HUDEP-2 (cell line): ENCODE results near the gene CACNA1D.

Experiments used
- DNase-seq, 76 experiments: peaks; one replicate each; lab custom pipeline; 2025; ENCODE audit not compliant: unreplicated experiment in 76 of 76; lab: John Stamatoyannopoulos, UW

CACNA1D gene

GRCh38 chr3:53835257-53835656, 340.8 kb downstream of the CACNA1D start:
- no peak for DNase-seq

GRCh38 chr3:53836084-53836872, 341.9 kb downstream of the CACNA1D start:
- no peak for DNase-seq

GRCh38 chr3:53837331-53837730, 342.9 kb downstream of the CACNA1D start:
- DNase-seq, result peak in 2 of 76 experiments; percentile 4 to 5

- DNase-seq, result no peak
Observed at GRCh38 chr3:53841296-53841695, 346.9 kb downstream of the CACNA1D start.

GRCh38 chr3:53842436-53843194, 348.2 kb downstream of the CACNA1D start:
- no peak for DNase-seq

- no peak for DNase-seq
Observed at GRCh38 chr3:53843195-53844177, 349.1 kb downstream of the CACNA1D start.

- DNase-seq, result no peak
Observed at GRCh38 chr3:53844262-53845102, 350.1 kb downstream of the CACNA1D start.

GRCh38 chr3:53845103-53845880, 350.9 kb downstream of the CACNA1D start:
- DNase-seq, result peak in 26 of 76 experiments; percentile 2 to 32 (median 11)

GRCh38 chr3:53845881-53846133, 351.4 kb downstream of the CACNA1D start:
- no peak for DNase-seq

- peak in 29 of 76 experiments; percentile 2 to 62 (median 22) for DNase-seq
Observed at GRCh38 chr3:53846134-53846850, 351.9 kb downstream of the CACNA1D start, which contains the start of the genes CHDH and IL17RB. Gene CHDH (minus strand): TSS chr3:53846419. CDS start chr3:53824008, 22,411 bp downstream. Gene IL17RB (plus strand): TSS chr3:53846568. CDS start chr3:53846589, 21 bp downstream.

GRCh38 chr3:53846851-53847155, 352.4 kb downstream of the CACNA1D start:
- no peak for DNase-seq

GRCh38 chr3:53849916-53850315, 355.5 kb downstream of the CACNA1D start:
- DNase-seq, result no peak

- no peak for DNase-seq
Observed at GRCh38 chr3:53850895-53851294, 356.5 kb downstream of the CACNA1D start.

GRCh38 chr3:53856964-53857363, 362.6 kb downstream of the CACNA1D start:
- DNase-seq, result no peak

- no peak for DNase-seq
Observed at GRCh38 chr3:53858096-53858741, 363.8 kb downstream of the CACNA1D start.

- no peak for DNase-seq
Observed at GRCh38 chr3:53859178-53859577, 364.8 kb downstream of the CACNA1D start.

GRCh38 chr3:53860196-53860595, 365.8 kb downstream of the CACNA1D start:
- no peak for DNase-seq

- DNase-seq, result no peak
Observed at GRCh38 chr3:53862241-53862640, 367.8 kb downstream of the CACNA1D start.
